Peyer's patch (tissue), 4 donors: ENCODE results near the gene MRPL49.

ENCODE experiments used
- POLR2A ChIP-seq, 2 donors: fragments of 450-650 bp; IDR thresholded peaks; one replicate each; pipeline ENCODE4 v1.5.1; 2017; ENCODE audit warnings: antibody characterized with exemption in 2 of 2, mild to moderate bottlenecking in 2 of 2, moderate library complexity in 2 of 2
- TF ChIP-seq, protein P1 (sequence below), 6 experiments: fragments of 450-650 bp in 4 of 6; fragments of 200-600 bp in 2 of 6; sonication (generic) in 1 of 6; IDR thresholded peaks; one replicate each; pipeline ENCODE4 v1.5.1; 2017 to 2019; ENCODE audit warnings: antibody characterized with exemption in 6 of 6, mild to moderate bottlenecking in 3 of 6, moderate library complexity in 1 of 6

DNA sequence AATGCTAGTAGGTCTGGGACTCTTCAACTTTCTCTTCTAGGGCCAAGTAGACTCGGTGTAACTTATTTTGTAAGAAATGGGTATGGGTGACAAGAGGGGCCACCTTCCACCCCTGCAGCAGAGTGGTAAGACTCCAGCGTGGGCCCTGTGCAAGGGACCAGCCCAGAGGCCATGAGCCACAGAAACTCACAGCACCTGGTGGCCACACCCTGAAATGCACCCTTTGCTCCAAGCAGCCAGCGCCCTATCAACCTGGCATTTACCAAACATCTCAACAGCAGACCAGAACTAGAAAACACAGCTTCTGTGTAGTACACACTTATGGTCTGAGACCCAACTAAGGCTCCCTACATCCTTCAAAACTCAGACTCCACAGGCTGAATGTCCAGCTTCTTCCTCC lies 44.0 kb upstream of the MRPL49 start:
- TF ChIP-seq POLR2A (IDR thresholded peaks at IDR 0.05): peak in 1 of 2 donors; percentile 21
- TF ChIP-seq, protein P1, sequence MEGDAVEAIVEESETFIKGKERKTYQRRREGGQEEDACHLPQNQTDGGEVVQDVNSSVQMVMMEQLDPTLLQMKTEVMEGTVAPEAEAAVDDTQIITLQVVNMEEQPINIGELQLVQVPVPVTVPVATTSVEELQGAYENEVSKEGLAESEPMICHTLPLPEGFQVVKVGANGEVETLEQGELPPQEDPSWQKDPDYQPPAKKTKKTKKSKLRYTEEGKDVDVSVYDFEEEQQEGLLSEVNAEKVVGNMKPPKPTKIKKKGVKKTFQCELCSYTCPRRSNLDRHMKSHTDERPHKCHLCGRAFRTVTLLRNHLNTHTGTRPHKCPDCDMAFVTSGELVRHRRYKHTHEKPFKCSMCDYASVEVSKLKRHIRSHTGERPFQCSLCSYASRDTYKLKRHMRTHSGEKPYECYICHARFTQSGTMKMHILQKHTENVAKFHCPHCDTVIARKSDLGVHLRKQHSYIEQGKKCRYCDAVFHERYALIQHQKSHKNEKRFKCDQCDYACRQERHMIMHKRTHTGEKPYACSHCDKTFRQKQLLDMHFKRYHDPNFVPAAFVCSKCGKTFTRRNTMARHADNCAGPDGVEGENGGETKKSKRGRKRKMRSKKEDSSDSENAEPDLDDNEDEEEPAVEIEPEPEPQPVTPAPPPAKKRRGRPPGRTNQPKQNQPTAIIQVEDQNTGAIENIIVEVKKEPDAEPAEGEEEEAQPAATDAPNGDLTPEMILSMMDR (IDR thresholded peaks at IDR 0.05): peak; percentile 67 to 91 (median 82)
